Stimulated activated naive CD4-positive, alpha-beta T cell treated with Interleukin-2 at 50 U/mL for 16 hours (primary cell): Measurements from ENCODE around the gene KREMEN1.
A peak's percentile ranks its signal among the peaks of the same experiment; 100 is the strongest.

Source experiments
- DNase-seq: peaks from one replicate; lab custom pipeline; 2025; lab: John Stamatoyannopoulos, UW

The KREMEN1 gene

GRCh38 chr22:29049655-29050263 lies 23.1 kb upstream of the KREMEN1 start:
- no peak for DNase-seq

- no peak for DNase-seq
Measured at GRCh38 chr22:29050457-29050856, 22.4 kb upstream of the KREMEN1 start.

- no peak for DNase-seq
Measured at GRCh38 chr22:29053048-29053702, 19.7 kb upstream of the KREMEN1 start.

GRCh38 chr22:29054251-29054767 lies 18.5 kb upstream of the KREMEN1 start:
- DNase-seq = no peak

GRCh38 chr22:29055192-29055830 lies 17.5 kb upstream of the KREMEN1 start:
- DNase-seq = no peak

- no peak for DNase-seq
Measured at GRCh38 chr22:29056472-29056871, 16.4 kb upstream of the KREMEN1 start.

GRCh38 chr22:29060251-29060869 lies 12.5 kb upstream of the KREMEN1 start:
- DNase-seq = no peak

- no peak for DNase-seq
Measured at GRCh38 chr22:29060931-29061330, 11.9 kb upstream of the KREMEN1 start.

- DNase-seq = no peak
Measured at GRCh38 chr22:29061773-29062172, 11.1 kb upstream of the KREMEN1 start, which contains the start of gene C22orf31. TSS of gene C22orf31 (minus strand) at chr22:29061831. CDS start at chr22:29061792, 39 bp downstream.

- DNase-seq = no peak
Measured at GRCh38 chr22:29062286-29062821, 10.5 kb upstream of the KREMEN1 start.

GRCh38 chr22:29065468-29066190 lies 7.2 kb upstream of the KREMEN1 start:
- DNase-seq = no peak

GRCh38 chr22:29069463-29069862 lies 3.4 kb upstream of the KREMEN1 start:
- DNase-seq = no peak

GRCh38 chr22:29070490-29070889 lies 2.3 kb upstream of the KREMEN1 start:
- no peak for DNase-seq

GRCh38 chr22:29071261-29072045 lies 1.4 kb upstream of the KREMEN1 start:
- no peak for DNase-seq

GRCh38 chr22:29072193-29072978 lies 449 bp upstream of the KREMEN1 start:
- peak; percentile 78 for DNase-seq

- DNase-seq = no peak
Measured at GRCh38 chr22:29073618-29074275, 912 bp downstream of the KREMEN1 start.

GRCh38 chr22:29074276-29074772 lies 1.5 kb downstream of the KREMEN1 start:
- DNase-seq = no peak

GRCh38 chr22:29078036-29078868 lies 5.4 kb downstream of the KREMEN1 start:
- no peak for DNase-seq

GRCh38 chr22:29078869-29079207 lies 6.0 kb downstream of the KREMEN1 start:
- DNase-seq = no peak
